ENCODE measurements around the gene KRT12. TPM values are rescaled to one million over a fixed set of nuclear protein-coding genes. Genes with fewer than 3 reads are reported as not detected.
A peak's percentile ranks its signal among the peaks of the same experiment; 100 is the strongest.

Gene KRT12
- total RNA-seq, 1 donor from 2014 or later, result not detected

DNA sequence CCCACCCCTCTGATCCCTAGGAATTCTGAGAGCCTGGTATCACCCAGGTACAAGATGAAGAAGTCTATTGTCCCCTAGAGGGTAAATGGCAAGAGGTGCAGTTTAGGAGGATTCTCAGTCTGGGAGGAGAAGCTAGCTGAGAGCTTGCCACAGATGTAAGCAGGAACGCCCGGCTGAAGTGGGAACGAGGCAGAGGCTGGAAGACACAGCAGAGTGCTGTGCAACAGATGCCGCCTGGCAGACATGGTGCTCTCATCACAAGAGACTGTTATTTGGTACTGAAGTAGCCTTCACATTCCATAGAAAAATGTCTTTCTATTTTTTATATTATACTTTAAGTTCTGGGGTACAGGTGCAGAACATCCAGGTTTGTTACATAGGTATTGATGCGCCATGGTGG, 38.3 kb upstream of the KRT12 start:
- TF ChIP-seq, protein P1, sequence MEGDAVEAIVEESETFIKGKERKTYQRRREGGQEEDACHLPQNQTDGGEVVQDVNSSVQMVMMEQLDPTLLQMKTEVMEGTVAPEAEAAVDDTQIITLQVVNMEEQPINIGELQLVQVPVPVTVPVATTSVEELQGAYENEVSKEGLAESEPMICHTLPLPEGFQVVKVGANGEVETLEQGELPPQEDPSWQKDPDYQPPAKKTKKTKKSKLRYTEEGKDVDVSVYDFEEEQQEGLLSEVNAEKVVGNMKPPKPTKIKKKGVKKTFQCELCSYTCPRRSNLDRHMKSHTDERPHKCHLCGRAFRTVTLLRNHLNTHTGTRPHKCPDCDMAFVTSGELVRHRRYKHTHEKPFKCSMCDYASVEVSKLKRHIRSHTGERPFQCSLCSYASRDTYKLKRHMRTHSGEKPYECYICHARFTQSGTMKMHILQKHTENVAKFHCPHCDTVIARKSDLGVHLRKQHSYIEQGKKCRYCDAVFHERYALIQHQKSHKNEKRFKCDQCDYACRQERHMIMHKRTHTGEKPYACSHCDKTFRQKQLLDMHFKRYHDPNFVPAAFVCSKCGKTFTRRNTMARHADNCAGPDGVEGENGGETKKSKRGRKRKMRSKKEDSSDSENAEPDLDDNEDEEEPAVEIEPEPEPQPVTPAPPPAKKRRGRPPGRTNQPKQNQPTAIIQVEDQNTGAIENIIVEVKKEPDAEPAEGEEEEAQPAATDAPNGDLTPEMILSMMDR (IDR thresholded peaks at IDR 0.05), result no peak
- TF ChIP-seq POLR2A (IDR thresholded peaks at IDR 0.05), result no peak
- TF ChIP-seq POLR2AphosphoS5 (IDR thresholded peaks at IDR 0.05; ENCODE audit: insufficient read depth in 1 of 2, low read depth in 1 of 2), result no peak
- H3K9me3 ChIP-seq, result no peaks in the 10 kb centered on the region
- intact Hi-C loops (cut with DNase I), result loop anchor here (5.0 kb wide), 1 partner anchor 742 kb away; no protein-coding TSS in a partner anchor
- H3K4me1 ChIP-seq, result peaks cover 28% of the 10 kb centered on the region
- H3K4me3 ChIP-seq, result no peak overlapping the region
- H3K27ac ChIP-seq, result no peak overlapping the region
- H3K27me3 ChIP-seq, result no peaks in the 10 kb centered on the region
- no peaks in the 10 kb centered on the region for H3K36me3 ChIP-seq
- DNase-seq (ENCODE audit: extremely low spot score in 2 of 2), result no peak

DNA sequence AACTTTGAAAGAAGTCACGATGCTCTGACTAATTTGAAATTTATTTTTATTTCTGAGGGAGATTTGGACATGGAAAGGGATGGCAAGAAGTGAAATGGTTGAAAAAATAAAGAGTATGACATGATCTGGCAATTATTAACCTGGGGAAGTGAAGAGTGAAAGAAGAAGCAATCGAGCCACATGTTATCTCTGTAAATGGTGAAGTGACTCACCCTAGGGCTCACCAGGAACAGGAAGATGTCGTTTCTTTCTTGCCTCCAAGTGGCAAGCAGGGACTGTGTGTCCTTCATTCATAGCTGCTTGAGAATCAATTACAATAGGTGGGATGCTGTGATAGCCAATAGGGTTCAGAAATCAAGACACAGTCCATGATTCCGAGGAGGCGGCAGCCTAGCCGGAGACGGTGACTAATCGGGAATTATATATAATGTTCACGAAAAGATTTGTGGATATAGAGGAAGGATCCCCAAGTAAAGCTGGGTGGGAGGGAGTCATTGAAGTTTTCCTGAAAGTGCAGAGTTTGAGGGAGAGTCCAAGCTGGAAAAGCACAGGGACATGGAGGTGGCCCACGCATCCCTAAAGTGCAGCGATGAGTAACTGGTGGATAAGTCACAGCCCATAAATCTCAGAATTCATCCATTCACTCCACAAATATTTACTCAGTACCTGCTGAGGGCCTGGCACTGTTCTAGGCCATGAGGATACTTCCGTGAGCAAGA, 36.3 kb upstream of the KRT12 start:
- intact Hi-C loops (cut with DNase I), result no loop called here
- H3K36me3 ChIP-seq, result no peaks in the 10 kb centered on the region
- TF ChIP-seq POLR2AphosphoS5 (IDR thresholded peaks at IDR 0.05; ENCODE audit: insufficient read depth in 1 of 2, low read depth in 1 of 2) (peak in 1 of 2 donors; percentile 81), POLR2A (IDR thresholded peaks at IDR 0.05) (no peak)
- H3K4me1 ChIP-seq, result peaks cover 13% of the 10 kb centered on the region
- DNase-seq (ENCODE audit: extremely low spot score in 2 of 2), result no peak
- H3K9me3 ChIP-seq, result no peaks in the 10 kb centered on the region
- no peak overlapping the region for H3K4me3 ChIP-seq
- H3K27me3 ChIP-seq, result no peaks in the 10 kb centered on the region
- peak overlapping the region; percentile 83 for H3K27ac ChIP-seq

DNA sequence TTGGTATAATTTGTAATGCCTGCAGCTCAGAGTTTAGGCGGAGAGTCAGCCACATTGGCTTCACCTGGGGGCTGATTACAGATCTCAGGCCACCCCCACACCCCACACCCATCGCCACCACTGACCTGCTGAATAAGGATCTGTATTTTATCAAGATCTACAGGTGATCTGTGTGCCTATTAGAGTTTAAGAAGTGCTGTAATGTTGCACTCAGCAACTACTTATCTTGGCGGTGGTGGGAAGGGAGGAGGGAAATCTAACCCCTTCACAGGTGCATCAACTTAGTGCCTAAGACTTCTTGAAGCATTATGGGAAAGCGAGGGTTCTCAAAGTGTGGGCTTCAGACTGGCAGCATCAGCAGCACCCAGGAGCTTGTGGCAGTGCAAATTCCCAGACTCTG, 35.5 kb upstream of the KRT12 start:
- Histone ChIP-seq H3K9me3 (no peaks in the 10 kb centered on the region), H3K27ac (peak overlapping the region; percentile 83), H3K4me3 (no peak overlapping the region), H3K36me3 (no peaks in the 10 kb centered on the region), H3K4me1 (peaks cover 13% of the 10 kb centered on the region), H3K27me3 (no peaks in the 10 kb centered on the region)
- DNase-seq (ENCODE audit: extremely low spot score in 2 of 2), result no peak
- intact Hi-C loops (cut with DNase I), result no loop called here
- TF ChIP-seq POLR2AphosphoS5 (IDR thresholded peaks at IDR 0.05; ENCODE audit: insufficient read depth in 1 of 2, low read depth in 1 of 2) (no peak), POLR2A (IDR thresholded peaks at IDR 0.05) (no peak)
- TF ChIP-seq, protein P1 (IDR thresholded peaks at IDR 0.05), result no peak

DNA sequence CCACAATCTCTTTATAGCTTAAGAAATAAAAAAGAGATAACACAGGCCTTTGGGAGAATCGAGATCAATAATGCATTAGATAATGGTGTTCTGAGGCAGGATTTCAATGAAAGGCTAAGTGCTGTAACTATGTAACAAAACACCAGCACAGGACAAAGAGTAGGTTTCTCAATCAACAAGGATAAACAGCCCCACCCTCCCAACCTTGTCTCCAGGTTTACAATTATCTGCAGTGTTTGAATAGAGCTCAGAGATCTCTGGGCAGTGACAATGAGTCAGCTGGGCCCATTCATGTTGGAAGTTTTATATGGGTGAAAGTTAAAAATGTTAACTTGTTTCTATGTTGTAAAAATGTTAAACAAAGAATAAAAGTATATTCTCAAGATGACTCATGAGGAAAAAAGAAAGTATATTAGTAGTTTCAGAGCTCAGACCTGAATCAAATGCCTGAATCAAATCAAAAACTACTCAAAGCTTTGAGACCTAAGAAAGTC, 35.0 kb upstream of the KRT12 start:
- H3K9me3 ChIP-seq, result no peaks in the 10 kb centered on the region
- peaks cover 13% of the 10 kb centered on the region for H3K4me1 ChIP-seq
- no peak overlapping the region for H3K4me3 ChIP-seq
- DNase-seq (ENCODE audit: extremely low spot score in 2 of 2), result no peak
- no peaks in the 10 kb centered on the region for H3K36me3 ChIP-seq
- peak overlapping the region; percentile 83 for H3K27ac ChIP-seq
- H3K27me3 ChIP-seq, result no peaks in the 10 kb centered on the region
- intact Hi-C loops (cut with DNase I), result no loop called here
- TF ChIP-seq, protein P1 (IDR thresholded peaks at IDR 0.05), result no peak
- TF ChIP-seq POLR2AphosphoS5 (IDR thresholded peaks at IDR 0.05; ENCODE audit: insufficient read depth in 1 of 2, low read depth in 1 of 2), result peak in 1 of 2 donors; percentile 61

DNA sequence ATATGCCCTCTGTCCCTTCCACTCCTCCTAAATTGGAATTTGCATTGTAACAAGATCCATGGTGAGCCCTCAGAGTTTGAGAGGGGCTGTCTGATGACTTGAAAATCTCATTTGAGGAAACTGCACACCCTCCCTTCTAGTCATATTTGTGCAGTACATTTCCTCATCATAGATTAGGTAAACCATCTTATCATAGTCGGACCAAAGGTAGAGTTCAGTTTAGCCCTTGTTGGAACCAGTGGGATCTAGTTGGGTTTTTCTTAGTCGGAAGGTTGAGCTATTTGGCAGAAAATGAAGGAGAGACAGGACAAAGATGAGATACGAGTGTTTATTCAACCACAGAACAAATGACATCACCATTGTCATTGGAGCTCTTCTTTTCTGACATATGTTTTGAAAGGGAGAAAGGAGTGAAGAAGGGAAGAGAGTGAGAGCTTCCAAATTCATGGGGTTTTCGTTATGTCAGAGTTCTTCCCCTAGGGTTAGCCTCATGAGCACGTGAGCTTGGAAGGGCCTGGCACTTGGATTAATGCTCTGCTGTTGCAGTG, 33.9 kb upstream of the KRT12 start:
- Histone ChIP-seq H3K27me3 (no peaks in the 10 kb centered on the region), H3K9me3 (no peaks in the 10 kb centered on the region), H3K27ac (no peak overlapping the region), H3K36me3 (no peaks in the 10 kb centered on the region), H3K4me3 (no peak overlapping the region), H3K4me1 (peaks cover 13% of the 10 kb centered on the region)
- no peak for DNase-seq (ENCODE audit: extremely low spot score in 2 of 2)
- TF ChIP-seq, protein P1 (IDR thresholded peaks at IDR 0.05), result no peak
- no peak for TF ChIP-seq POLR2A (IDR thresholded peaks at IDR 0.05)
- TF ChIP-seq POLR2AphosphoS5 (IDR thresholded peaks at IDR 0.05; ENCODE audit: insufficient read depth in 1 of 2, low read depth in 1 of 2), result no peak
- intact Hi-C loops (cut with DNase I), result no loop called here
